Astrocyte of the cerebellum (primary cell): ENCODE measurements around the gene RALGAPB.

ENCODE experiments used
- DNase-seq: peaks from one replicate; pipeline ENCODE4 v3.0.0-alpha.2; 2011; ENCODE audit warnings: low read depth
- H3K4me3 ChIP-seq: 2 replicates; pipeline ENCODE4 v1.5.1; 2011; ENCODE audit warnings: mild to moderate bottlenecking, low read depth, low read length, moderate library complexity
- CTCF ChIP-seq: IDR thresholded peaks from 2 replicates; pipeline ENCODE4 v1.5.1; 2012; ENCODE audit warnings: low read length, low read depth, moderate library complexity, mild to moderate bottlenecking; ENCODE audit errors: missing control alignments
- in situ Hi-C: cut with HindIII; loops from 2 replicates; pipeline ENCODE4 v1.10.0; 2017; ENCODE audit warnings: low sequenced_read_pairs

The RALGAPB gene

GRCh38 chr20:38579921-38580320 is 107.3 kb downstream of the RALGAPB start:
- no peak overlapping the region for H3K4me3 ChIP-seq
- in situ Hi-C loops, result no loop called here
- TF ChIP-seq CTCF, result no peak
- no peak for DNase-seq

GRCh38 chr20:38581013-38581412 is 108.4 kb downstream of the RALGAPB start, which contains the start of gene ADIG:
Gene ADIG, plus strand, starts transcription at chr20:38581197. Its CDS starts 54 bp downstream, at chr20:38581251.
- no peak for TF ChIP-seq CTCF
- in situ Hi-C loops, result no loop called here
- H3K4me3 ChIP-seq, result no peak within 1 kb of the TSS
- DNase-seq, result no peak

GRCh38 chr20:38581830-38582358 is 109.3 kb downstream of the RALGAPB start:
- H3K4me3 ChIP-seq, result no peak overlapping the region
- in situ Hi-C loops, result no loop called here
- TF ChIP-seq CTCF, result no peak
- DNase-seq, result no peak

- H3K4me3 ChIP-seq, result no peak overlapping the region
- in situ Hi-C loops, result no loop called here
- TF ChIP-seq CTCF, result no peak
- no peak for DNase-seq
Measured at GRCh38 chr20:38583306-38583705, 110.7 kb downstream of the RALGAPB start.

- in situ Hi-C loops, result no loop called here
- no peak overlapping the region for H3K4me3 ChIP-seq
- no peak for TF ChIP-seq CTCF
- no peak for DNase-seq
Measured at GRCh38 chr20:38584099-38584763, 111.6 kb downstream of the RALGAPB start.

- no peak for DNase-seq
- no peak overlapping the region for H3K4me3 ChIP-seq
- no peak for TF ChIP-seq CTCF
- in situ Hi-C loops, result no loop called here
Measured at GRCh38 chr20:38585404-38586180, 112.9 kb downstream of the RALGAPB start.
